Activated CD8-positive, alpha-beta T cell treated with anti-CD3 and anti-CD28 coated beads, Interleukin-2, amount 10 ng/mL, durations not matched to agents 7 days and 5 days (primary cell): ENCODE measurements around the gene PREB. TPM values are rescaled to one million over a fixed set of nuclear protein-coding genes. Genes with fewer than 3 reads are reported as not detected.

Source experiments
- ATAC-seq: fragments of 150-1000 bp; cut with Tn5 transposase; one replicate; pipeline ENCODE4 v1.10.0; 2021; ENCODE audit warnings: moderate library complexity
- CTCF ChIA-PET: fragments of 350-600 bp; sonication (Branson Sonifier 250); formaldehyde crosslinking; loops from one replicate; lab custom pipeline; 2021; ENCODE audit warnings: antibody characterized with exemption; lab: Charles Lee
- POLR2A ChIA-PET: fragments of 350-600 bp; sonication (Branson Sonifier 250); formaldehyde crosslinking; loops from one replicate; lab custom pipeline; 2021; ENCODE audit warnings: antibody characterized with exemption; lab: Charles Lee
- DNase-seq: peaks from one replicate; pipeline ENCODE4 v3.0.0-alpha.2; 2020
- H3K27ac Mint-ChIP-seq: one replicate; pipeline ENCODE4 v1.8.0; 2021; ENCODE audit warnings: mild to moderate bottlenecking, mixed read lengths
- H3K27me3 Mint-ChIP-seq: one replicate; pipeline ENCODE4 v1.8.0; 2021; ENCODE audit warnings: low read depth, mixed read lengths
- H3K36me3 Mint-ChIP-seq: one replicate; pipeline ENCODE4 v1.8.0; 2021; ENCODE audit warnings: low read depth, mixed read lengths
- H3K4me1 Mint-ChIP-seq: one replicate; pipeline ENCODE4 v1.8.0; 2021; ENCODE audit warnings: low read depth, mixed read lengths
- H3K4me3 Mint-ChIP-seq: one replicate; pipeline ENCODE4 v1.8.0; 2021; ENCODE audit warnings: mild to moderate bottlenecking, mixed read lengths
- H3K9me3 Mint-ChIP-seq: one replicate; pipeline ENCODE4 v1.8.0; 2022; ENCODE audit warnings: mixed read lengths; ENCODE audit not compliant: insufficient read depth
- total RNA-seq, 2 experiments: library from RNA; stranded (reverse); gene quantifications; one replicate each; pipeline ENCODE4 v1.2.3, GENCODE V29; 2021

The PREB gene
- total RNA-seq, 2 experiments from 2014 or later: 66.5 to 72.1 TPM

DNA sequence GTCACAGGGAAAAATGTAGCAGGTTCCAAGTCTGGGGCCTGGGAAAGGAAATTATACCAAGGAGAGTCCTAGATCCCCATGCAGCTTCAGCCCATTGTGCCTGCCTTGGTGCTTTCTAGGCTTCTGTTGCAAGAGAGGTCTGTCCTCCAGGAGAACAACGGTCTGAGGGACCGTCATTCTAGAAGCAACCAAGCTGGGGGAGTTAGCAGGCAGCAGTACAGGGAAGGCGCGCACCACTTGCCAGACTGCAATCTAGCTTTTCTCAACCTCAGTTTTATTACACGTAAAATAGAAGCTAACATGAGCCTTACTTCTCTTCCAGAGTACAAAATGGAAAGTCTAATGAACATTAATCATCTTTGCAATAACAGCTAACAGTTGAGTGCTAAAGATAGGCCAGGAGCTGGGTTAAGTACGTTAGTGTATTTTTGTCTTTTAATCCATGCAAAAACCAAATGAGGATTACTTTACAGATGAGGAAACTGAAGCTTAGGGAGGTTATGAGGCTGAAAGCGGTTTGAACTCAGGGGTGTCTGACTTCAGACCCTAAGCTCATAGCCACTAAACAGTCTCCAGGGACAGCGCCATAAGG lies 16.3 kb upstream of the PREB start:
- Mint-ChIP-seq H3K4me3 (no peak overlapping the region), H3K9me3 (no peaks in the 10 kb centered on the region), H3K27ac (no peak overlapping the region), H3K27me3 (peaks cover 1% of the 10 kb centered on the region), H3K36me3 (no peaks in the 10 kb centered on the region), H3K4me1 (no peaks in the 10 kb centered on the region)
- CTCF ChIA-PET: interaction anchor here (1.1 kb wide), 1 partner anchor 19 kb away, joined by 4 read pairs; no protein-coding TSS in a partner anchor
- no peak for ATAC-seq
- POLR2A ChIA-PET: no interaction called here
- DNase-seq: no peak

DNA sequence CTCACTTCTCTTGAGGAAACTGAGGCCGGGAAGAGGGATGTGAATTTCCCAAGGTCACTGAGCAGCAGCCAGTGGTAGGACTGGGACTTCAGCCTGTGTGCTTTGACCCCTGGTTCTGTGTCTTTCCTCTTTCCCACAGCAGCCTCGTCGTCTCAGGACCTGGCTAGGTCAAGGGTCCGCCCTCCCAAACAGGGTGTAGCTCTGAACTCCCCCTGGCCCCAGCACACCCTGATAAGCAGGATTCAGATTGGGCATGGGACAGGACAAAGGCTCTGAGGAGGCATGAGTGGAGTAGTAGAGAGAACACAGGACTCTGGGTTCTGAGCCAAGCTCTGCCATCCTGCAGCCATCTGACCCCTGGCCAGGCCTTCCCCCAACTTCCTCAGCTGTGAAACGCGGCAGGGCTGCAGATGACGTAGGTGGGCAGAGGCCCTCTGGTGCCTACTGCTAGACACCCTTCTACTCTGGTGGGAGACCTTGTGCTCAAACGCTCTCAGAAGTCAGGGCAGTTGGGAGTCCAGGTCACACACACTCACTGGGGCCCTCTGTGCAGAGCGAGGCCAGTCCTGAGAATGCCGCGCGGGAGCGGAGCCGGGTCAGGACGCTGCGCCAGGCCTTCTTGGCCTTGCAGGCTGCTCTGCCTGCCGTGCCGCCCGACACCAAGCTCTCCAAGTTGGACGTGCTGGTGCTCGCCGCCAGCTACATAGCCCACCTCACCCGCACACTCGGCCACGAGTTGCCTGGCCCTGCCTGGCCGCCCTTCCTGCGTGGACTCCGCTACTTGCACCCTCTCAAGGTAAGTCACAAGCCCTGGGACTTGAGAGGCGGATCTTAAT lies 15.4 kb upstream of the PREB start:
- H3K27ac Mint-ChIP-seq: no peak overlapping the region
- ChIA-PET CTCF (no interaction called here), POLR2A (no interaction called here)
- no peaks in the 10 kb centered on the region for H3K36me3 Mint-ChIP-seq
- H3K9me3 Mint-ChIP-seq: no peaks in the 10 kb centered on the region
- H3K4me3 Mint-ChIP-seq: no peak overlapping the region
- ATAC-seq (no peak), DNase-seq (no peak)
- H3K27me3 Mint-ChIP-seq: peaks cover 4% of the 10 kb centered on the region
- no peaks in the 10 kb centered on the region for H3K4me1 Mint-ChIP-seq

DNA sequence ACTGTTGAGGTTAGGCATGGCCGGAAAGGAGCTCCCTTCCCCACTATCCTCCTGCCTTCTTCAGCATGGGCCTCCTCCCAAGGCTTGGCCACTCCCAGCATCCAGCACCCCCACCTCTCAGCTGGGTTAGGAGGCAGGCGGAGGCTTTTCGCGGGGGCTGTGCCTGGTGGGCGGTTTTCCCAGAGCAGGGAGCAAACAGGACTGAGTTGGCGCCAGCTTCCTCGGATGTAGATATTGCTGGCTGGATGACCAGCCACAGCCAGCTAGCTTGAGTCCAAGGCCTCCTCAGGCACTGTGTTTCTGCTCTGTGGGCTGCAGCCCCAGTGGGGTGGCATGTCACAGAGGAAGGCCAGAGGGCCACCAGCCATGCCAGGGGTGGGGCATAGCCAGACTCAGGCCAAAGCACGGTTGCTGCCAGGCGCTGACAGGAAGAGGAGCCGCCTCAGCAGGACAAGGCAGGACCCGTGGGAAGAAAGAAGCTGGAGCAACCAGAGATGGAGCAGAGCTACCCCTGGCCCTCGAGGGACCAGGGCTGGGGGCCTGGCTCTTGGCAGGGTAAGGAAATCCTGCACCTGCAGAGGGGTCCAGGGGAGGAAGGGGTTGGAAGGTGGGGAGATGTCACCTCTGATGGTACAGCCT lies 14.5 kb upstream of the PREB start, which contains the start of gene TCF23:
TCF23 (plus strand) TSS at position 204 of the 639 bp plus-strand sequence; CDS start at position 334, 130 bp downstream.
- H3K36me3 Mint-ChIP-seq: no peaks in the 10 kb centered on the region
- peaks cover 6% of the 10 kb centered on the region for H3K27me3 Mint-ChIP-seq
- ChIA-PET CTCF (no interaction called here), POLR2A (no interaction called here)
- DNase-seq (no peak), ATAC-seq (no peak)
- H3K4me3 Mint-ChIP-seq: no peak within 1 kb of the TSS
- H3K27ac Mint-ChIP-seq: no peak within 1 kb of the TSS
- H3K4me1 Mint-ChIP-seq: no peaks in the 10 kb centered on the region
- H3K9me3 Mint-ChIP-seq: no peaks in the 10 kb centered on the region

DNA sequence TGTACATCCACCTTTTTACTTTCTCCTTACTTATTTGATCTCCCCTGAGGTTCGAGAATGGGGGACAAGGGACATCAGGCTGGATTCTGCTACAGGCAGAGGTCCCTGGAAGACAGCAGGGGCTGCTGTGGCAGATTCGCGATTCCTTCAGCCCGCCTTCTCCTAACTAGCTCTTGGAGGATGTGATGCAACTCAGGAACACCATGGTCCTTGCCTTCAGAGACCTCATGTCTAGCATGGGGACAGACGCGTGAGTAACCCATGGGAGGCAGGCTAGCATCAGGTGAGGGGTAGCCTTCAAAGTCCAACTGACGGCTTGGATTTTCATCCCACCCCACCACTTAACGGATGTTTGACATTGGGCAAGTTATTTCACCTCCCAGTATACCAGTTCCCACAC lies 13.5 kb upstream of the PREB start:
- H3K27ac Mint-ChIP-seq: no peak overlapping the region
- ATAC-seq (no peak), DNase-seq (no peak)
- H3K4me3 Mint-ChIP-seq: no peak overlapping the region
- POLR2A ChIA-PET: no interaction called here
- H3K36me3 Mint-ChIP-seq: no peaks in the 10 kb centered on the region
- CTCF ChIA-PET: no interaction called here
- H3K4me1 Mint-ChIP-seq: no peaks in the 10 kb centered on the region
- H3K9me3 Mint-ChIP-seq: no peaks in the 10 kb centered on the region
- peaks cover 13% of the 10 kb centered on the region for H3K27me3 Mint-ChIP-seq

DNA sequence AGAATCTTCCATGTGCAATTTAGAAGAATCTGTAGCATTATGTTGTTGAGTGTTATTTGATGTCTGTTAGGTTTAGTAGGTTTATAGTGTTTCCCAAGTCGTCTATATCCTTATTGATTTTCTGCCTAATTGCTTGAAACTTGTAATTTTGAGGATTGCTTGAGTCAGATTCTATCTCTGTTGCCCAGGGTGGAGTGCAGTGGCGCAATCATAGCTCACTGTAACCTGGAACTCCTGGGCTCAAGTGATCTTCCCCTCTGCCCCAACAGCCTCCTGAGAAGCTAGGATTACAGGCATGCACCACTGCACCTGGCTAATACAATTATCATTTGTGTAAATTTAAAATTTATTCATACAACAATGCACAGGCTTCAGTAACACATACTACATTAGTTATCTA lies 11.2 kb upstream of the PREB start:
- Mint-ChIP-seq H3K4me1 (no peaks in the 10 kb centered on the region), H3K9me3 (no peaks in the 10 kb centered on the region), H3K27ac (no peak overlapping the region), H3K4me3 (no peak overlapping the region), H3K27me3 (peaks cover 20% of the 10 kb centered on the region), H3K36me3 (no peaks in the 10 kb centered on the region)
- no peak for ATAC-seq
- ChIA-PET CTCF (interaction anchor here (1.4 to 1.9 kb wide), 2 partner anchors 12 to 157 kb away, joined by 3 to 7 read pairs; no protein-coding TSS in a partner anchor), POLR2A (interaction anchor here (0.6 kb wide), 1 partner anchor 29 kb away, joined by 3 read pairs; no protein-coding TSS in a partner anchor)
- no peak for DNase-seq

DNA sequence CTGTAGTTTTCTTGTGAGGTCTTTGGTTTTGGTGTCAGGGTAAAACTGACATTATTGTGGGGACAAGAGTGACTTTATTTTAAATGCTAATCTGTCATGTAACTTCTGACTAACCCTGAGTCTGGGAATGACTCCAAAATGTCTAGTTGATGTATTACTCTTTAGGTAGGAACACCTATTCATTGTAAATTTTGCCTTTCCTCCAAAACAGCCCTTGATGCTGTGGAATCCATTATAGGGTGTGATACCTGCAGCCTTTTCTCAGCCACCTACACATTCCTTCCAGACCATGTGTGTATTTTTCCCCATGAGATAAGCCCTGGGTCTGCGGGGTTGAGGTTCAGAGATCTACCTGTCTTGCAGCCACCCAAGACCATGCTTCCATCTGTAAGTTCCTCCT lies 8.8 kb upstream of the PREB start:
- Mint-ChIP-seq H3K4me3 (no peak overlapping the region), H3K4me1 (no peaks in the 10 kb centered on the region), H3K9me3 (no peaks in the 10 kb centered on the region), H3K36me3 (no peaks in the 10 kb centered on the region), H3K27me3 (peaks cover 23% of the 10 kb centered on the region), H3K27ac (no peak overlapping the region)
- ChIA-PET POLR2A (no interaction called here), CTCF (no interaction called here)
- no peak for DNase-seq
- no peak for ATAC-seq

DNA sequence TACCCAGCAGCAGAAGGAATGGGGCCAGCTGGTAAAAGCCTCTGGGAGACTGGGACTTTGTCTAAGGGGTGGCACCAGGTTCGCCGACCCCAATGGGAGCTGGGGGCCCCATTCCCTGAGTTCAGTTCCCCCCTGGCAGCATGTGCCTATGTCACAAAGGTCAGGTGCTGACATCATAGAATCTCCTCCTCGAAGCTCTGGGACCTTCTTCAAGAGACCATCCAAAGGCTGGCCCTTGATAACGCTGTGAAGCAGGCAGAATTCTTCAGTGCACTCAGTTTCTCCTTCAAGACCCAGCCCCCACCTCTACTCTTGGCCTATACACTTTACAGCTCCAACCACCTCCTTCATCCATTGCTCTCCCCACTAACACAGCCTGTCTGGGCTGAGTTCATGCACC lies 4.9 kb upstream of the PREB start, which contains the start of gene PRR30:
PRR30 (minus strand) TSS at position 101 of the 400 bp plus-strand sequence. CDS start 1,081 bp downstream, outside the sequence.
- Mint-ChIP-seq H3K4me3 (no peak within 1 kb of the TSS), H3K9me3 (no peaks in the 10 kb centered on the region)
- ATAC-seq: no peak

DNA sequence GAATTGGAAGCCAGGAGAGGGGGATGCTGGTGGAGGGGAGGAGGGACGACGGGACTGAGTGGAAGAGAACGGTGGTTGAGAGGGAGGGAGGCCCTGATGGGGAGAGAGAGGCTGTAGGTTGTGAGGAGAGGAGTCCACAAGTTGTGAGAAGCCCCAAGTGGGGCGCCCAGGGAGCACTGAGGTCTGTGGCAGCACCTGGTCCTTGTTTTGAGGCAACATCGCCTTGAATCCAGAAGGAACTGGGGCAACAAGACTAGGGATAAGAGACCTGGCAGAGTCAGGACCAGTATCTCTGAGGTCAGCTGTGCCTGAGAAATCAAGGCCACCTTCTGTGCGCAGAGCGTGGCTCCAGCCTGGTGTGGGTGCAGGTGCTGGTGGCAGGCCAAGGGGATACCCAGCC lies 3.7 kb upstream of the PREB start:
- Mint-ChIP-seq H3K36me3 (peaks cover 10% of the 10 kb centered on the region), H3K4me3 (no peak overlapping the region), H3K4me1 (peaks cover 21% of the 10 kb centered on the region), H3K9me3 (no peaks in the 10 kb centered on the region), H3K27me3 (peaks cover 12% of the 10 kb centered on the region), H3K27ac (no peak overlapping the region)
- no peak for ATAC-seq
- DNase-seq: no peak
- ChIA-PET CTCF (no interaction called here), POLR2A (interaction anchor here (1.3 kb wide), 1 partner anchor 154 kb away, joined by 3 read pairs; no protein-coding TSS in a partner anchor)

More for the DNA sequence above, 4.9 kb upstream of the PREB start, which contains the start of gene PRR30:
- DNase-seq: no peak
- peaks cover 14% of the 10 kb centered on the region for H3K4me1 Mint-ChIP-seq
- ChIA-PET CTCF (no interaction called here), POLR2A (no interaction called here)
- H3K27me3 Mint-ChIP-seq: peaks cover 17% of the 10 kb centered on the region
- H3K36me3 Mint-ChIP-seq: peaks cover 2% of the 10 kb centered on the region
- no peak within 1 kb of the TSS for H3K27ac Mint-ChIP-seq

DNA sequence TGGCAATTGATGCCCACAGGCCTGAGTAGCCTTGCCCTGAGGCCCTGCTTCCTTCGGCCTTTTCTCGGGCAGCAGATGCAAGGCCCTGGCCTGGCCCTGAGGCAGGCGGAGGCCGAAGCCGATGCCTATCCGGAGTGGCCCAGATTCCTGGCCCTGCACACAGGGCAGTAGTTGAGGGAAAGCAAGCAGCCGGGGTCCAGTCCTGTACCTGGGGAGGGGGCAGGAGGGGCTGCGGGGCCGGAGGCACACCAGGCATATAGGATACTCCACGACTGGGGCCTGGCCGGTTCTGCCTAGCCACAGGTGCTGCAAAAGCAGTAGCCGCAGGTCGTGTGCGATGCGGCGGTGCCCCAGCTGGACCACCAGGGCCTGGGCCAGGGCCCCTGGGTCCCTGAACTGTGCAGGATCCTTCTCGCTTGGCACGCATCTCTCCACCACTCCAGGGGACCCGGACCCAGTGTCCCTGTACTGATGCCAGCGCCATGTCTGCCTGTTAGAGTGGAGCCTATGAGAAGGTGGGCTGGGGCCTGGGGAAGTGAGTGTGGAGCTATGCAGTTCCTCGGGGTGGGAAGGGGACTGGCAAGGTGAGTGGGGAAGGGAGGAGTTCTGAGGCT lies 3.0 kb upstream of the PREB start:
- ATAC-seq: no peak
- ChIA-PET POLR2A (interaction anchor here (1.3 kb wide), 1 partner anchor 153 kb away, joined by 3 read pairs; no protein-coding TSS in a partner anchor), CTCF (interaction anchor here (1.1 kb wide), 1 partner anchor 142 kb away, joined by 4 read pairs; no protein-coding TSS in a partner anchor)
- Mint-ChIP-seq H3K9me3 (no peaks in the 10 kb centered on the region), H3K4me3 (no peak overlapping the region), H3K27me3 (peaks cover 6% of the 10 kb centered on the region), H3K36me3 (peaks cover 16% of the 10 kb centered on the region), H3K4me1 (peaks cover 28% of the 10 kb centered on the region), H3K27ac (no peak overlapping the region)
- no peak for DNase-seq

DNA sequence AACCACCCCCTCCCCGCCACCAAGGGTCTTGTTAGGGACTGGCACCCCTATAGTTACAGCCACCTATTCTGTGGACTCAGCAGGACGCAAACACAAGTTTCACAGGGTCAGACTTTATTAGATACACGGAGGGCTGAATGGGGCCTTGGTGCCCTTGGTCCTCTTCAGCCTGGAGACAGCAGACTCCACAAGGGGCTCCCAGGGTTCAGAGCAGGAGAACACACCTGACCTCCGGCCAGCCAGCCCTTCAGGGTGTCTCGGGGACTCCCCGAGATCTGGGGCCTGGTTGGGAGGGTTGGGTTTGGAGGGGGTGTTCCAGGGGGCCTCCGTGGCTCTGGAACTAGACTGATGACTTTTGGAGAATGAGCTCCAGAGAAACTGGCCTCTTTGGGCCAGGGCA lies 2.3 kb upstream of the PREB start:
- Mint-ChIP-seq H3K9me3 (no peaks in the 10 kb centered on the region), H3K4me1 (peaks cover 29% of the 10 kb centered on the region), H3K4me3 (no peak overlapping the region), H3K27me3 (peaks cover 3% of the 10 kb centered on the region), H3K27ac (no peak overlapping the region), H3K36me3 (peaks cover 18% of the 10 kb centered on the region)
- ChIA-PET CTCF (interaction anchor here (1.1 kb wide), 1 partner anchor 143 kb away, joined by 4 read pairs; no protein-coding TSS in a partner anchor), POLR2A (no interaction called here)
- DNase-seq: no peak
- ATAC-seq: no peak

DNA sequence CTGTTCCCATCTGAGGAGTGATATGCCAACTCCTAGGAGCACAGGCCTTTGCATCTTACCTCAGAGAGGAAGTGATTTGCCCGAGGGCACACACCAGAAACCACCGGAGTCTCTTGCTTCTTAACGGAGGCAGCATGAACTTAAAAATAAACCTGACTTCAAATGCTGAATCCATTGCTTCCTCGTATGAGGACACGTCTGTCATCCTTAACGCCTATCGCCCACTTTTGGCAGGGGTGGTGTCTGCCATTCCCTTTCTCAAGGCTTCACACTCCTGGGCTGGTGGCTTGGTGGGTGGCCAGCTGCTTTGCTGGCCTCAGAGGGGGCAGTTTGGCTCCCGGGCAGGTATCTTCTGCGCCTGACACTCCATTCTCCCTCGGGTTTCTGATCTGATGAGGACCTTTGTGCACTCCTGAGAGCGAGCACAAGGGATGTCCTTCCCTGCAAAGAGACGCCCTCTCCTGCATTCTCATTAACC lies 1.1 kb upstream of the PREB start:
- Mint-ChIP-seq H3K27ac (peak overlapping the region; percentile 97), H3K4me3 (peak overlapping the region; percentile 94), H3K27me3 (peaks cover 3% of the 10 kb centered on the region), H3K36me3 (peaks cover 29% of the 10 kb centered on the region), H3K9me3 (no peaks in the 10 kb centered on the region), H3K4me1 (peaks cover 29% of the 10 kb centered on the region)
- DNase-seq: no peak
- ChIA-PET POLR2A (interaction anchor here (1.0 kb wide), 1 partner anchor 103 kb away, joined by 3 read pairs; the partner anchor contains the start of gene TMEM214), CTCF (interaction anchor here (2.0 to 2.6 kb wide), 3 partner anchors 35 to 145 kb away, joined by 6 to 14 read pairs (median 13); partner anchors contain the start of gene AGBL5)
- ATAC-seq: no peak
